ENCODE results near the gene RPS2. TPM values are rescaled to one million over a fixed set of nuclear protein-coding genes. Genes with fewer than 3 reads are reported as not detected.

The RPS2 gene
- total RNA-seq, 1 experiment from 2014 or later, result 3,874 TPM

DNA sequence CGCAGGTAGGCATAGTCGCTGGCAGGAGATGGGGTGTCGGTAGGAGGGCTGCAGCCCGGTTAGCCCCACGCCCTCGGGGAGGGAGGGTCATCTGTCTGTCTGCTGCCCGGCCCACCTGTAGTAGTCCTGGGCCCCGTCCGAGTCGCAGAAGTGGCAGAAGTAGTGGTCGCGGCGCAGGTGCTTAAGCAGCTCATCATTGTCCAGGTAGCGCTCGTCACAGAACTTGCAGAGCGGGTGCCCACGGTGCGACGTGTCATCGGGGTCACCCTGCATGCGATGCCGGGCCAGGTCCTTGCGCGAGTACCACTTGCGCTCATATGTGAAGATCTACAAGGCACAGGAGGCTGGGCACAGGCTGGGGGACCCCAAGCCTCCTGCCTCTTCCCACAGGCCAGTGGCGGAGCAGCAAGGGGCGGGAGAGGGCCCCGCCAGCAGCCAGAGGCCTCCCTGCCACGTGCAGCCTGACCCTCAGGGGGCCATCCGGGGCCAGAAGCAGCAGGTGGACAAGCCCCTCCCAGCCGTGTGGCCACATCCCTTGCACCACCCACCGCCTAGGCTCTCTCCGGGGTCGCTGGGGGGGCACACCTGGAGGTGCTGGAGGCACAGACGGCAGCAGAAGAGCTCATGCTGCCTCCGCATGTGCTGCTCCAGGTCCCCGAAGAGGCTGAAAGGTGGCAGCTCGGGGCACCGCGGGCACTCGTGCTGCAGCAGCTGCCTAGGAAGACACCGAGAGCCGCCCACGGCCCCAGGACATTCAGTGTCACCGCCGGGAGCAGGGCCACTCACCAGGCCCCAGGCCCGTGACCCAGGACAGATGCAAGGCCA lies 38.0 kb upstream of the RPS2 start:
- H3K9me3 Mint-ChIP-seq, result no peaks in the 10 kb centered on the region
- Histone ChIP-seq H3K27ac (ENCODE audit: insufficient read length, low read depth, low read length) (no peak overlapping the region), H4K8ac (replicated peaks; ENCODE audit: insufficient read length, low read depth, low read length) (no peak overlapping the region), H3K79me2 (ENCODE audit: insufficient read depth, low read length) (peaks cover 13% of the 10 kb centered on the region; the same call in 1 of the 2 replicates), H3K9ac (ENCODE audit: extremely low read depth, insufficient read length, low read length) (no peak overlapping the region), H2AK5ac (ENCODE audit: insufficient read length, low read length) (no peak overlapping the region), H2BK120ac (ENCODE audit: low read depth, low read length, poor library complexity, severe bottlenecking) (no peak overlapping the region), H3K23me2 (ENCODE audit: insufficient read length, low read depth, low read length, poor library complexity, severe bottlenecking) (no peaks in the 10 kb centered on the region), H2BK20ac (ENCODE audit: low read depth, low read length, poor library complexity, severe bottlenecking) (no peak overlapping the region), H4K5ac (ENCODE audit: insufficient read length, low read depth, low read length) (no peak overlapping the region), H3K79me1 (ENCODE audit: insufficient read depth, low read depth, low read length, poor library complexity, severe bottlenecking) (peaks cover 17% of the 10 kb centered on the region), H3K56ac (ENCODE audit: insufficient read length, low read depth, low read length) (no peak overlapping the region), H4K20me1 (ENCODE audit: control insufficient read depth, insufficient read depth, insufficient read length) (no peaks in the 10 kb centered on the region), H3K4me1 (ENCODE audit: insufficient read depth, low read length) (peaks cover 1% of the 10 kb centered on the region; the same call in 1 of the 2 replicates), H2BK5ac (ENCODE audit: insufficient read length, low read length) (no peak overlapping the region), H3K18ac (ENCODE audit: insufficient read length, low read depth, low read length) (no peak overlapping the region), H2BK15ac (ENCODE audit: low read depth, low read length) (no peak overlapping the region), H3K14ac (ENCODE audit: insufficient read depth, low read length) (no peak overlapping the region), H3K23ac (ENCODE audit: insufficient read length, low read depth, low read length) (no peak overlapping the region), H3K4me2 (ENCODE audit: insufficient read depth, insufficient read length, low read length) (no peak overlapping the region), H3K27me3 (ENCODE audit: insufficient read depth, low read length) (no peaks in the 10 kb centered on the region), H2BK12ac (ENCODE audit: insufficient read length, low read depth, low read length) (no peak overlapping the region), H2AFZ (ENCODE audit: low read length) (no peak overlapping the region), H3K9me3 (ENCODE audit: control insufficient read depth, low read depth, low read length) (no peaks in the 10 kb centered on the region), H3K4ac (ENCODE audit: low read depth, low read length) (no peak overlapping the region), H3T11ph (ENCODE audit: low read length) (no peak overlapping the region), H4K91ac (ENCODE audit: insufficient read length, low read depth, low read length) (no peak overlapping the region)
- no CpG with 5 or more reads among the region's 47 CpGs for WGBS (ENCODE audit: extremely low coverage, insufficient read length, low lambda C conversion rate)
- H3K4me1 Mint-ChIP-seq, result peaks cover 8 to 19% of the 10 kb centered on the region in 2 experiments
- H3K4me3 Mint-ChIP-seq, result no peak overlapping the region
- TF ChIP-seq, protein P1, sequence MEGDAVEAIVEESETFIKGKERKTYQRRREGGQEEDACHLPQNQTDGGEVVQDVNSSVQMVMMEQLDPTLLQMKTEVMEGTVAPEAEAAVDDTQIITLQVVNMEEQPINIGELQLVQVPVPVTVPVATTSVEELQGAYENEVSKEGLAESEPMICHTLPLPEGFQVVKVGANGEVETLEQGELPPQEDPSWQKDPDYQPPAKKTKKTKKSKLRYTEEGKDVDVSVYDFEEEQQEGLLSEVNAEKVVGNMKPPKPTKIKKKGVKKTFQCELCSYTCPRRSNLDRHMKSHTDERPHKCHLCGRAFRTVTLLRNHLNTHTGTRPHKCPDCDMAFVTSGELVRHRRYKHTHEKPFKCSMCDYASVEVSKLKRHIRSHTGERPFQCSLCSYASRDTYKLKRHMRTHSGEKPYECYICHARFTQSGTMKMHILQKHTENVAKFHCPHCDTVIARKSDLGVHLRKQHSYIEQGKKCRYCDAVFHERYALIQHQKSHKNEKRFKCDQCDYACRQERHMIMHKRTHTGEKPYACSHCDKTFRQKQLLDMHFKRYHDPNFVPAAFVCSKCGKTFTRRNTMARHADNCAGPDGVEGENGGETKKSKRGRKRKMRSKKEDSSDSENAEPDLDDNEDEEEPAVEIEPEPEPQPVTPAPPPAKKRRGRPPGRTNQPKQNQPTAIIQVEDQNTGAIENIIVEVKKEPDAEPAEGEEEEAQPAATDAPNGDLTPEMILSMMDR (conservative IDR thresholded peaks at IDR 0.05), result no peak
- peaks cover 18 to 44% (median 44%) of the 10 kb centered on the region in 3 experiments for H3K36me3 Mint-ChIP-seq (ENCODE audit: insufficient read depth in 1 of 3, low read depth in 3 of 3)
- 0 out of 7 replicates have a peak overlapping the region, but pooled peaks of 1 of the 3 experiments have one; percentile 44 for H3K27ac Mint-ChIP-seq
- H3K27me3 Mint-ChIP-seq (ENCODE audit: low read depth), result no peaks in the 10 kb centered on the region
- DNase-seq, result no peak

All from H9 (cell line).